Upper lobe of left lung (tissue), 4 donors: ENCODE results near the gene RBPJL.

Experiments used
- EP300 ChIP-seq, 4 donors: sonication (generic); formaldehyde crosslinking; IDR thresholded peaks; one replicate each; pipeline ENCODE4 v1.5.1; 2017; ENCODE audit warnings: antibody characterized with exemption in 4 of 4, control low read depth in 2 of 4
- POLR2A ChIP-seq, 4 donors: fragments of 450-650 bp; IDR thresholded peaks; one replicate each; pipeline ENCODE4 v1.5.1; 2016 to 2017; ENCODE audit warnings: antibody characterized with exemption in 4 of 4, mild to moderate bottlenecking in 2 of 4
- POLR2AphosphoS5 ChIP-seq, 2 donors: sonication (generic); formaldehyde crosslinking; IDR thresholded peaks; one replicate each; pipeline ENCODE4 v1.5.1; 2017; ENCODE audit warnings: antibody characterized with exemption in 2 of 2

DNA sequence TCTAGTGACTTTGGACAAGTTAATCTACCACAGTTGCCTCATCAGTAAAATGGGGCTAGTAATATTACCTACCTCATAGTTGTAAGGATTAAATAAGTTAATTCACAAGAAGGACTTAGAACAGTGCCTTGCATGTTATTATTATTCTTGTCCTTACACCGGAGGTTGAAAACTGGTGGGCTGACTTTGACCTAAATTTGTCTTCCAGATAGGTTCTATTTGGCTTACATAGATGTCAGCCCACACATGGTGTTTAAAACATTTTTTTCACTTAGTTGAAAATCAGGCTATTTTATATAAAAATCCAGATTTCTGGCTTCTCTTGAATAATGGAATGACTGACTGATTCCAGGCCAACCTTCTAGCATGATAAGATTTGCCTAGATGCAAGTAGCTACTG, 59.6 kb downstream of the RBPJL start:
- TF ChIP-seq POLR2AphosphoS5 (IDR thresholded peaks at IDR 0.05), result no peak
- TF ChIP-seq EP300 (IDR thresholded peaks at IDR 0.05), result no peak
- TF ChIP-seq POLR2A (IDR thresholded peaks at IDR 0.05), result no peak
